Measurements from ENCODE around the gene POLR3H. TPM values are rescaled to one million over a fixed set of nuclear protein-coding genes. Genes with fewer than 3 reads are reported as not detected.

POLR3H gene
- total RNA-seq, 4 donors from 2014 or later: 20.9 to 28.2 (median 23.0) TPM

DNA sequence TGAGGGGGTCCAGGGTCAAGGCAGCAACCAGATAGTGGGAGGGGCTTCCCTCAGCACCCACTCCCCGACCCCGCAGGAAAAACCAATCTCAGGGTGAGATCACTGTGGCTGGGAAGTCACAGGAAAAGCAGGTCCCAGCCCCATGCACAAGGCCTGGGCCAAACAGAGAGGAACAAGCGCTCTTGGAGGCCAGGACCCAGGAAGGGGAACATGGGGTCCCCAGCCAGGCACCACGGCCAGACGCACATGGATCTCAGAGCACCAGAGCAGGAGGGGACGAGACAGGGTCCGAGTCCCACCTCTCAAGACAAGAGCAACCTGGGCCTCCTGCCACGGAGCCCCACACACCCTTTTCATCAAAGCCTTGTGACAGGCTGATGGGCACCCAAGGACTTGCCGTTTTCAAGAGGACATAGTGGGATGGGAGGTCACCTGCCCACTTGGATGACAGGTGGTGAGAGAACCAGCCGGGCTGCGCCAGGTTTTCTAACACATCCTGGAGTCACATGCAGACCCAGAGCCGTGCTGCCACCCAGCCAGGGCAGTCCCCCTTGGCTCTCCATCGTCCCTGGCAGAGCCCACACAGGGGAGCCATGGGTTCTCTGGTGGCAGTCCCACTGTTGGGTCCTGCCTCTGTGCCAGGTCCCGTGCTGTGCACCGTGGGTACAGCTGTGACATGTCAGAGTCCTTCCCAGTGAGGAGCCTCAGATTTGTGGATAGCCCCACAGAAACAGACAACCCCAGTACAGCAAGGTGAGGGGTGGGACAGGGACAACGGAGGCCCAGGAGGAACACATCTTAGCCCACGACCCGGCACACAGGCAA lies 13.2 kb downstream of the POLR3H start:
- intact Hi-C loops (cut with DNase I): no loop called here
- peaks cover 29 to 79% (median 68%) of the 10 kb centered on the region in 4 donors for H3K36me3 ChIP-seq
- TF ChIP-seq POLR2A (IDR thresholded peaks at IDR 0.05; ENCODE audit: low read depth) (no peak), EP300 (IDR thresholded peaks at IDR 0.05) (no peak), POLR2AphosphoS5 (IDR thresholded peaks at IDR 0.05) (no peak)
- TF ChIP-seq, protein P1, sequence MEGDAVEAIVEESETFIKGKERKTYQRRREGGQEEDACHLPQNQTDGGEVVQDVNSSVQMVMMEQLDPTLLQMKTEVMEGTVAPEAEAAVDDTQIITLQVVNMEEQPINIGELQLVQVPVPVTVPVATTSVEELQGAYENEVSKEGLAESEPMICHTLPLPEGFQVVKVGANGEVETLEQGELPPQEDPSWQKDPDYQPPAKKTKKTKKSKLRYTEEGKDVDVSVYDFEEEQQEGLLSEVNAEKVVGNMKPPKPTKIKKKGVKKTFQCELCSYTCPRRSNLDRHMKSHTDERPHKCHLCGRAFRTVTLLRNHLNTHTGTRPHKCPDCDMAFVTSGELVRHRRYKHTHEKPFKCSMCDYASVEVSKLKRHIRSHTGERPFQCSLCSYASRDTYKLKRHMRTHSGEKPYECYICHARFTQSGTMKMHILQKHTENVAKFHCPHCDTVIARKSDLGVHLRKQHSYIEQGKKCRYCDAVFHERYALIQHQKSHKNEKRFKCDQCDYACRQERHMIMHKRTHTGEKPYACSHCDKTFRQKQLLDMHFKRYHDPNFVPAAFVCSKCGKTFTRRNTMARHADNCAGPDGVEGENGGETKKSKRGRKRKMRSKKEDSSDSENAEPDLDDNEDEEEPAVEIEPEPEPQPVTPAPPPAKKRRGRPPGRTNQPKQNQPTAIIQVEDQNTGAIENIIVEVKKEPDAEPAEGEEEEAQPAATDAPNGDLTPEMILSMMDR (IDR thresholded peaks at IDR 0.05): no peak
- 82% methylated on average over 13 of the region's 18 CpGs for WGBS
- no peak for DNase-seq (ENCODE audit: extremely low spot score)
- H3K27ac ChIP-seq (replicated peaks in 1 of 4): peak overlapping the region; percentile 52 to 78 (median 66)
- peaks cover 28 to 37% (median 31%) of the 10 kb centered on the region in 4 donors for H3K4me1 ChIP-seq
- no peak overlapping the region for H3K4me3 ChIP-seq
- no peaks in the 10 kb centered on the region for H3K9me3 ChIP-seq
- no peaks in the 10 kb centered on the region for H3K27me3 ChIP-seq

DNA sequence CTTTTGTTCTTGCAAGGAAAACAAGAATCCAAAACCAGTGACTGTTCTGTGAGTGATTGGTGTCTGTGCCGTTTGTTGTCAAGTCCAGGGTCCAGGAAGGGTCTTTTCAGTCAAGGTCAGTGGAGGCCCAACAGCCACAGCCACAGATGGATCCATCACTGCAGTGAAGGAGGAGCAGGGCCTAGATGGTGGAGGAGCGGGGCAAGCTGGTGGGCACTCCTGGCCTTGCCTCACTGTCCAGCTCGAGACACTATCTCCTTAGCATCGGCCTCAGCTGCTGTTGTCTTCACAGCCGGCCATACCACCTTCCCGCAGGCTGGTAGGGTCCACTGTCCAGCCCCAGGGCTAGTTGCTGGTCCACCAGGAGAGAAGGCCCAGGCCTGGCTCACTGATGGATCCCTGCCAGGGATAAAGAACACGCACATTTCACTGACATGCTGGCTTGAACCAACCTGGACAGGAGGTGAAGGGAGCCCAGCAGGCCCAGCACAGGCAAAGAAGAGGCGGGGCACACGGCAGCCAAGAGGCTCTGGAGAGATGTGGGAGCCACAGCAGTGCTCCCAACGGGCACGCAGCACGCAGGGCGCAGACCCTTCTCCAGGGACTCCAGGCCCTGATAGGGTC lies 15.2 kb downstream of the POLR3H start:
- Histone ChIP-seq H3K4me1 (peaks cover 48 to 56% (median 52%) of the 10 kb centered on the region in 4 donors), H3K9me3 (no peaks in the 10 kb centered on the region), H3K27me3 (no peaks in the 10 kb centered on the region), H3K27ac (replicated peaks in 1 of 4) (peak overlapping the region in 3 of 4 donors; percentile 27 to 92 (median 90)), H3K4me3 (no peak overlapping the region), H3K36me3 (peaks cover 39 to 92% (median 84%) of the 10 kb centered on the region in 4 donors)
- intact Hi-C loops (cut with DNase I): loop anchor here (10.0 kb wide), 1 partner anchor 224 kb away; the partner anchor contains the start of gene ZC3H7B
- DNase-seq (ENCODE audit: extremely low spot score): no peak
- 78% methylated on average over 11 of the region's 13 CpGs for WGBS
- TF ChIP-seq POLR2AphosphoS5 (IDR thresholded peaks at IDR 0.05) (peak in 1 of 2 donors; percentile 17), EP300 (IDR thresholded peaks at IDR 0.05) (no peak)
- TF ChIP-seq, protein P1 (IDR thresholded peaks at IDR 0.05): no peak

GRCh38 chr22:41528132-41528766 lies 16.0 kb downstream of the POLR3H start:
- no peak for DNase-seq (ENCODE audit: extremely low spot score)
- Histone ChIP-seq H3K27ac (replicated peaks in 1 of 4) (peak overlapping the region; percentile 27 to 93 (median 91)), H3K36me3 (peaks cover 39 to 100% (median 86%) of the 10 kb centered on the region in 4 donors)

More at GRCh38 chr22:41528132-41528766, 16.0 kb downstream of the POLR3H start:
- TF ChIP-seq POLR2A (IDR thresholded peaks at IDR 0.05; ENCODE audit: low read depth): no peak
- TF ChIP-seq EP300 (IDR thresholded peaks at IDR 0.05): no peak
- TF ChIP-seq POLR2AphosphoS5 (IDR thresholded peaks at IDR 0.05): no peak
- TF ChIP-seq, protein P1 (IDR thresholded peaks at IDR 0.05): no peak
- intact Hi-C loops (cut with DNase I): loop anchor here (10.0 kb wide), 1 partner anchor 223 kb away; the partner anchor contains the start of gene ZC3H7B
- WGBS: 66% methylated on average over 6 of the region's 16 CpGs
- Histone ChIP-seq H3K4me3 (no peak overlapping the region), H3K9me3 (no peaks in the 10 kb centered on the region), H3K27me3 (no peaks in the 10 kb centered on the region), H3K4me1 (peaks cover 49 to 56% (median 54%) of the 10 kb centered on the region in 4 donors)
